Raji (cell line): ENCODE data around the gene HRG.

Experiments used
- POLR2A ChIP-seq: IDR thresholded peaks from 2 replicates; pipeline ENCODE4 v1.6.1; 2011; ENCODE audit warnings: low read depth, low read length, control low read depth; ENCODE audit not compliant: insufficient read depth

The HRG gene

GRCh38 chr3:186630950-186631641 is 34.7 kb upstream of the HRG start:
- TF ChIP-seq POLR2A: no peak

- TF ChIP-seq POLR2A: no peak
Measured at GRCh38 chr3:186633481-186633880, 32.3 kb upstream of the HRG start.

GRCh38 chr3:186635532-186635931 is 30.3 kb upstream of the HRG start:
- TF ChIP-seq POLR2A: no peak

- no peak for TF ChIP-seq POLR2A
Measured at GRCh38 chr3:186636536-186636935, 29.3 kb upstream of the HRG start.

GRCh38 chr3:186637686-186638085 is 28.1 kb upstream of the HRG start:
- no peak for TF ChIP-seq POLR2A

- no peak for TF ChIP-seq POLR2A
Measured at GRCh38 chr3:186638259-186638658, 27.6 kb upstream of the HRG start.

- no peak for TF ChIP-seq POLR2A
Measured at GRCh38 chr3:186639778-186640472, 25.9 kb upstream of the HRG start, which contains the start of gene FETUB. TSS of gene FETUB (plus strand) at chr3:186640399. CDS start at chr3:186640461, 62 bp downstream.

- TF ChIP-seq POLR2A: no peak
Measured at GRCh38 chr3:186640473-186640818, 25.4 kb upstream of the HRG start.

GRCh38 chr3:186640929-186641328 is 24.9 kb upstream of the HRG start:
- no peak for TF ChIP-seq POLR2A

- no peak for TF ChIP-seq POLR2A
Measured at GRCh38 chr3:186642014-186642413, 23.8 kb upstream of the HRG start.

GRCh38 chr3:186643493-186643892 is 22.3 kb upstream of the HRG start:
- TF ChIP-seq POLR2A: no peak

GRCh38 chr3:186644683-186645082 is 21.1 kb upstream of the HRG start:
- no peak for TF ChIP-seq POLR2A

GRCh38 chr3:186646106-186646505 is 19.7 kb upstream of the HRG start:
- no peak for TF ChIP-seq POLR2A

- TF ChIP-seq POLR2A: no peak
Measured at GRCh38 chr3:186646841-186647240, 19.0 kb upstream of the HRG start.

- TF ChIP-seq POLR2A: no peak
Measured at GRCh38 chr3:186648851-186649250, 17.0 kb upstream of the HRG start.

- no peak for TF ChIP-seq POLR2A
Measured at GRCh38 chr3:186651678-186652215, 14.1 kb upstream of the HRG start.
